Measurements from ENCODE around the gene CDKN2B-AS1. TPM values are rescaled to one million over a fixed set of nuclear protein-coding genes. Genes with fewer than 3 reads are reported as not detected.

CDKN2B-AS1 gene
- total and polyA plus RNA-seq, 2 donors (not counting 1 experiment from before 2014, with no cell fraction given): 1.3 to 2.5 TPM

GRCh38 chr9:22052376-22052945 is 57.9 kb downstream of the CDKN2B-AS1 start:
- no peaks in the 10 kb centered on the region for H3K9me3 Mint-ChIP-seq (ENCODE audit: insufficient read depth)
- H3K4me1 Mint-ChIP-seq: peaks cover 28% of the 10 kb centered on the region
- Histone ChIP-seq H3K9me3 (ENCODE audit: control extremely low read depth in 1 of 3, control insufficient read depth in 2 of 3, insufficient read depth in 1 of 3, low read length in 2 of 3) (no peaks in the 10 kb centered on the region), H3K79me2 (ENCODE audit: control insufficient read depth, insufficient read depth, low read length) (no peaks in the 10 kb centered on the region), H3K4me1 (ENCODE audit: control insufficient read depth in 2 of 2, insufficient read depth in 2 of 2, low read length in 2 of 2) (peaks cover 17 to 23% of the 10 kb centered on the region in 2 donors), H3K27me3 (replicated peaks in 1 of 4; ENCODE audit: control extremely low read depth in 1 of 4, control insufficient read depth in 3 of 4, insufficient read depth in 4 of 4, low read length in 3 of 4) (no peaks in the 10 kb centered on the region), H3K9ac (ENCODE audit: low read length) (no peak overlapping the region), H3K4me3 (ENCODE audit: control extremely low read depth in 1 of 5, extremely low read depth in 1 of 5, insufficient read depth in 1 of 5, low read depth in 2 of 5, low read length in 4 of 5) (no peak overlapping the region), H3K36me3 (replicated peaks in 1 of 2; ENCODE audit: control extremely low read depth in 1 of 2, control insufficient read depth in 1 of 2, extremely low read depth in 1 of 2, insufficient read depth in 2 of 2, low read length in 1 of 2) (no peaks in the 10 kb centered on the region), H3K4me2 (replicated peaks; ENCODE audit: low read depth, low read length, poor library complexity, severe bottlenecking) (no peak overlapping the region), H4K20me1 (ENCODE audit: control insufficient read depth, insufficient read depth, low read length, poor library complexity, severe bottlenecking) (no peaks in the 10 kb centered on the region), H3K27ac (ENCODE audit: low read length in 2 of 2) (no peak overlapping the region), H2AFZ (ENCODE audit: insufficient read depth, low read depth, low read length, poor library complexity, severe bottlenecking) (no peak overlapping the region)
- TF ChIP-seq EZH2 (IDR thresholded peaks at IDR 0.05; ENCODE audit: borderline replicate concordance, insufficient read depth, low read depth, low read length, poor library complexity, severe bottlenecking): no peak
- TF ChIP-seq, protein P1, sequence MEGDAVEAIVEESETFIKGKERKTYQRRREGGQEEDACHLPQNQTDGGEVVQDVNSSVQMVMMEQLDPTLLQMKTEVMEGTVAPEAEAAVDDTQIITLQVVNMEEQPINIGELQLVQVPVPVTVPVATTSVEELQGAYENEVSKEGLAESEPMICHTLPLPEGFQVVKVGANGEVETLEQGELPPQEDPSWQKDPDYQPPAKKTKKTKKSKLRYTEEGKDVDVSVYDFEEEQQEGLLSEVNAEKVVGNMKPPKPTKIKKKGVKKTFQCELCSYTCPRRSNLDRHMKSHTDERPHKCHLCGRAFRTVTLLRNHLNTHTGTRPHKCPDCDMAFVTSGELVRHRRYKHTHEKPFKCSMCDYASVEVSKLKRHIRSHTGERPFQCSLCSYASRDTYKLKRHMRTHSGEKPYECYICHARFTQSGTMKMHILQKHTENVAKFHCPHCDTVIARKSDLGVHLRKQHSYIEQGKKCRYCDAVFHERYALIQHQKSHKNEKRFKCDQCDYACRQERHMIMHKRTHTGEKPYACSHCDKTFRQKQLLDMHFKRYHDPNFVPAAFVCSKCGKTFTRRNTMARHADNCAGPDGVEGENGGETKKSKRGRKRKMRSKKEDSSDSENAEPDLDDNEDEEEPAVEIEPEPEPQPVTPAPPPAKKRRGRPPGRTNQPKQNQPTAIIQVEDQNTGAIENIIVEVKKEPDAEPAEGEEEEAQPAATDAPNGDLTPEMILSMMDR (IDR thresholded peaks at IDR 0.05): no peak
- H3K27ac Mint-ChIP-seq: no peak overlapping the region
- CTCF ChIA-PET: interaction anchor here (1.0 to 1.2 kb wide), 2 partner anchors 182 to 192 kb away, joined by 3 read pairs; no protein-coding TSS in a partner anchor
- WGBS (ENCODE audit: insufficient coverage): 100% methylated on average over 3 of the region's 4 CpGs
- H3K4me3 Mint-ChIP-seq: no peak overlapping the region
- H3K27me3 Mint-ChIP-seq: no peaks in the 10 kb centered on the region
- ATAC-seq (ENCODE audit: low read depth) (no peak), DNase-seq (no peak)
- POLR2A ChIA-PET: no interaction called here
- intact Hi-C loops (cut with micrococcal nuclease): loop anchor here (10.0 kb wide), 1 partner anchor 142 kb away; no protein-coding TSS in a partner anchor

DNA sequence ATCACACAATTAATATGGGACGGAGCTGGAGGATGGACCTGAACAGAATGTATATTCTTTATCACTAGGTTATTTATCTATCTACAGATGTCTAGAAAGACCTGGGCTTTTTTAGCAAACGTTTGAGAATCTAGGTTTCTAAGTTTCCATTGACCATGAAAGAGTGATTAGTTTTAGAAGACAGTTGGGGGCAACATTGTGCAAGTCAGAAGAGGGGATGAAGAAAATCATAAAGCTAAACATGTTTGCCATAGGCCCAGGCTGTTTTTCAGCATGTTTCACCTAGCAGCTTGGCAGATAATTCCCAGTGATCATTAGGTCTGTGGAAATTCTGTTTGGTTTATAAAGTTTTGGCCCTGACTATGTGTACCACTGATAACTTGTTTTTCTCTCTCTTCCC is 58.6 kb downstream of the CDKN2B-AS1 start:
- Histone ChIP-seq H3K4me1 (ENCODE audit: control insufficient read depth in 2 of 2, insufficient read depth in 2 of 2, low read length in 2 of 2) (peaks cover 17 to 23% of the 10 kb centered on the region in 2 donors), H3K79me2 (ENCODE audit: control insufficient read depth, insufficient read depth, low read length) (no peaks in the 10 kb centered on the region), H3K36me3 (replicated peaks in 1 of 2; ENCODE audit: control extremely low read depth in 1 of 2, control insufficient read depth in 1 of 2, extremely low read depth in 1 of 2, insufficient read depth in 2 of 2, low read length in 1 of 2) (no peaks in the 10 kb centered on the region), H3K27me3 (replicated peaks in 1 of 4; ENCODE audit: control extremely low read depth in 1 of 4, control insufficient read depth in 3 of 4, insufficient read depth in 4 of 4, low read length in 3 of 4) (no peaks in the 10 kb centered on the region), H3K4me2 (replicated peaks; ENCODE audit: low read depth, low read length, poor library complexity, severe bottlenecking) (no peak overlapping the region), H3K9ac (ENCODE audit: low read length) (no peak overlapping the region), H2AFZ (ENCODE audit: insufficient read depth, low read depth, low read length, poor library complexity, severe bottlenecking) (no peak overlapping the region), H3K9me3 (ENCODE audit: control extremely low read depth in 1 of 3, control insufficient read depth in 2 of 3, insufficient read depth in 1 of 3, low read length in 2 of 3) (no peaks in the 10 kb centered on the region), H4K20me1 (ENCODE audit: control insufficient read depth, insufficient read depth, low read length, poor library complexity, severe bottlenecking) (no peaks in the 10 kb centered on the region), H3K27ac (ENCODE audit: low read length in 2 of 2) (no peak overlapping the region), H3K4me3 (ENCODE audit: control extremely low read depth in 1 of 5, extremely low read depth in 1 of 5, insufficient read depth in 1 of 5, low read depth in 2 of 5, low read length in 4 of 5) (no peak overlapping the region)
- TF ChIP-seq, protein P1 (IDR thresholded peaks at IDR 0.05): no peak
- no peak for TF ChIP-seq EZH2 (IDR thresholded peaks at IDR 0.05; ENCODE audit: borderline replicate concordance, insufficient read depth, low read depth, low read length, poor library complexity, severe bottlenecking)
- Mint-ChIP-seq H3K4me3 (no peak overlapping the region), H3K27me3 (no peaks in the 10 kb centered on the region), H3K27ac (no peak overlapping the region), H3K9me3 (ENCODE audit: insufficient read depth) (no peaks in the 10 kb centered on the region), H3K4me1 (peaks cover 28% of the 10 kb centered on the region)
- ChIA-PET CTCF (interaction anchor here (0.6 to 1.5 kb wide), 4 partner anchors 175 to 191 kb away, joined by 3 to 5 read pairs (median 5); no protein-coding TSS in a partner anchor), POLR2A (no interaction called here)
- WGBS (ENCODE audit: insufficient coverage): no CpG with 5 or more reads among the region's 2 CpGs
- DNase-seq (no peak), ATAC-seq (ENCODE audit: low read depth) (no peak)
- intact Hi-C loops (cut with micrococcal nuclease): loop anchor here (10.0 kb wide), 1 partner anchor 142 kb away; no protein-coding TSS in a partner anchor
